ENCODE measurements around the gene CDKL2.

CDKL2 gene

DNA sequence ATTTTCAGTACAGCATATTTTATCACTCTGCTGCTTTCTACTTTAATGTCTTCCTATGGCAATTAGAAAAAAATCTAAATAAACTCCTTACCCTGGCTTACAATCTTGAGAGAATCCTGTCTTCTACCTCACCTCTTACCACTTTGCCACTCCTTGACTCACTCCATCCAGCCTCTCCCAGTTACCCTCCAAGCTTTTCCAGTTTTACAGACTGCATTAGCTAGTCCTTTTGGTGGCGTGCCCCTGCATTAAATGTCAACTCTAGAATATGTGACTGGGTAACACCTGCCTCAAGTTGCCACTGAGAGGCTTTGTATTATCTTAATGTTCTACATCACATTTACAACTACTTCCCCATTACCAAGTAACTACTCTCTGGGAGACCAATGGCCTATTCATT is 7.5 kb upstream of the CDKL2 start:
- no peak for TF ChIP-seq TCF12 (IDR thresholded peaks at IDR 0.05; ENCODE audit: low read depth)
- TF ChIP-seq EGR1 (IDR thresholded peaks at IDR 0.05), result no peak
- no peak for TF ChIP-seq RAD21 (IDR thresholded peaks at IDR 0.05; ENCODE audit: low read depth)
- no peak for TF ChIP-seq EP300 (IDR thresholded peaks at IDR 0.05; ENCODE audit: borderline replicate concordance)
- TF ChIP-seq FOXM1 (IDR thresholded peaks at IDR 0.05; ENCODE audit: borderline replicate concordance, low read depth), result no peak
- TF ChIP-seq YY1 (IDR thresholded peaks at IDR 0.05; ENCODE audit: low read depth), result no peak
- no peak for TF ChIP-seq NFIC (IDR thresholded peaks at IDR 0.05)
- TF ChIP-seq CEBPB (IDR thresholded peaks at IDR 0.05), result no peak

GRCh38 chr4:75637176-75637575 is 6.8 kb upstream of the CDKL2 start:
- TF ChIP-seq CEBPB (IDR thresholded peaks at IDR 0.05) (no peak), TCF12 (IDR thresholded peaks at IDR 0.05; ENCODE audit: low read depth) (no peak), YY1 (IDR thresholded peaks at IDR 0.05; ENCODE audit: low read depth) (no peak), TEAD4 (IDR thresholded peaks at IDR 0.05) (no peak), TAF1 (IDR thresholded peaks at IDR 0.05; ENCODE audit: low read depth) (no peak), CREB1 (IDR thresholded peaks at IDR 0.05; ENCODE audit: low read depth) (no peak), EGR1 (IDR thresholded peaks at IDR 0.05) (no peak), EP300 (IDR thresholded peaks at IDR 0.05; ENCODE audit: borderline replicate concordance) (no peak), FOXM1 (IDR thresholded peaks at IDR 0.05; ENCODE audit: borderline replicate concordance, low read depth) (no peak)
- TF ChIP-seq, protein P1, sequence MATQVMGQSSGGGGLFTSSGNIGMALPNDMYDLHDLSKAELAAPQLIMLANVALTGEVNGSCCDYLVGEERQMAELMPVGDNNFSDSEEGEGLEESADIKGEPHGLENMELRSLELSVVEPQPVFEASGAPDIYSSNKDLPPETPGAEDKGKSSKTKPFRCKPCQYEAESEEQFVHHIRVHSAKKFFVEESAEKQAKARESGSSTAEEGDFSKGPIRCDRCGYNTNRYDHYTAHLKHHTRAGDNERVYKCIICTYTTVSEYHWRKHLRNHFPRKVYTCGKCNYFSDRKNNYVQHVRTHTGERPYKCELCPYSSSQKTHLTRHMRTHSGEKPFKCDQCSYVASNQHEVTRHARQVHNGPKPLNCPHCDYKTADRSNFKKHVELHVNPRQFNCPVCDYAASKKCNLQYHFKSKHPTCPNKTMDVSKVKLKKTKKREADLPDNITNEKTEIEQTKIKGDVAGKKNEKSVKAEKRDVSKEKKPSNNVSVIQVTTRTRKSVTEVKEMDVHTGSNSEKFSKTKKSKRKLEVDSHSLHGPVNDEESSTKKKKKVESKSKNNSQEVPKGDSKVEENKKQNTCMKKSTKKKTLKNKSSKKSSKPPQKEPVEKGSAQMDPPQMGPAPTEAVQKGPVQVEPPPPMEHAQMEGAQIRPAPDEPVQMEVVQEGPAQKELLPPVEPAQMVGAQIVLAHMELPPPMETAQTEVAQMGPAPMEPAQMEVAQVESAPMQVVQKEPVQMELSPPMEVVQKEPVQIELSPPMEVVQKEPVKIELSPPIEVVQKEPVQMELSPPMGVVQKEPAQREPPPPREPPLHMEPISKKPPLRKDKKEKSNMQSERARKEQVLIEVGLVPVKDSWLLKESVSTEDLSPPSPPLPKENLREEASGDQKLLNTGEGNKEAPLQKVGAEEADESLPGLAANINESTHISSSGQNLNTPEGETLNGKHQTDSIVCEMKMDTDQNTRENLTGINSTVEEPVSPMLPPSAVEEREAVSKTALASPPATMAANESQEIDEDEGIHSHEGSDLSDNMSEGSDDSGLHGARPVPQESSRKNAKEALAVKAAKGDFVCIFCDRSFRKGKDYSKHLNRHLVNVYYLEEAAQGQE (IDR thresholded peaks at IDR 0.05; ENCODE audit: low read depth), result no peak

DNA sequence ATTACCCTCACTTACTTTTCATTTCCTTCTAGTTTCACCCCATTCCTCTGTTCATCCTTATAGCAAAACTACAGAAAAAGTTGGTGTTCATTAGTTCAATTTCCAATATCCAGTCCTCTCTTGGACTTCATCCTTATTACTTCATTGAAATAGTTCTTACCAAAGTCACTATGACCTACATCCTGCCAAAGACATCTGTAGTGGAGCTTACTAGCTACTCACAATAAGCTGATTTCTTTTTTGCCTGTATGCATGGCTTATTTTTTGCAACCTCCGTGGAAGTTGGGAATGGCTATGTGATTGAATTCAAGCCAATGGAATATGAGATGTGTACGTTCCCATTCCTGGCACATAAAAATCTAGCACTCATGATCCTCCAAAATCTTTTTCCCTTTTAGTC is 4.6 kb upstream of the CDKL2 start:
- TF ChIP-seq CEBPB (IDR thresholded peaks at IDR 0.05) (no peak), EGR1 (IDR thresholded peaks at IDR 0.05) (no peak)

DNA sequence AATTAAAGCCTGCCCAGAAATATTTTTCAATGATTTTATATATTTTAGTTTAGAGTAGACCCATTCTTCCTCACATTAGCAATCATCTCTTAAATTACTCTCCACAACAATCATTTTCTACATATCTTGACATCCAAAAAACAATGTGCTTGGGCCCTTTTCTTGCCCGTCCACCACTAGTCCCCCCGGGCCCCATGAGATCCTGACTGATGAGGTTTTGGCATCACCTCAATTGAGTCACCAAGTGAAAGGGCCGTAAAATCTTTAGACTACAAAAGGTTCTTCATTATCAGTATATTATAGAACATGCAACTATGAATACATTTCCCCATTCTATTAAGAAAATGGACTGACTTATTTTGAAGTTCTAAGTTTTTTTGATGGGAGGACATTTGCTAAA is 4.0 kb upstream of the CDKL2 start:
- TF ChIP-seq YY1 (IDR thresholded peaks at IDR 0.05; ENCODE audit: low read depth) (no peak), NFIC (IDR thresholded peaks at IDR 0.05) (no peak), ZBTB7A (IDR thresholded peaks at IDR 0.05; ENCODE audit: low read depth) (no peak)

DNA sequence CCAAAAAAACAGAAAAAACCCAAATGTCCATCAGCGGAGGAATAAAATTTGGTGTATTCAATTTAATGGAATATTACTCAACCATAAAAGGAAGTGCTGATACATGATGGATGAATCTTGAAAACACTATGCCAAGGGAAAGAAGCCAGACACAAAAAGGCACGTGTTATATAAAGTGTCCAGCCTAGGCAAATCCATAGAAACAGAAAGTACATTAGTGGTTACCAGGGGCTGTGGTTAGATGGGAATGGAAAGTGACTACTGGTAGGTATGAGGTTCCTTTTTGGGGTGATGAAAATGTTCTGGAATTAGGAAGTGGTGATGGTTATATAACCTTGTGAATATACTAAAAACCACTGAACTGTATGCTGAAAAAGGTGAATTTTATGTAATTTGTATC is 3.5 kb upstream of the CDKL2 start:
- TF ChIP-seq, protein P2, sequence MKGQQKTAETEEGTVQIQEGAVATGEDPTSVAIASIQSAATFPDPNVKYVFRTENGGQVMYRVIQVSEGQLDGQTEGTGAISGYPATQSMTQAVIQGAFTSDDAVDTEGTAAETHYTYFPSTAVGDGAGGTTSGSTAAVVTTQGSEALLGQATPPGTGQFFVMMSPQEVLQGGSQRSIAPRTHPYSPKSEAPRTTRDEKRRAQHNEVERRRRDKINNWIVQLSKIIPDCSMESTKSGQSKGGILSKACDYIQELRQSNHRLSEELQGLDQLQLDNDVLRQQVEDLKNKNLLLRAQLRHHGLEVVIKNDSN (IDR thresholded peaks at IDR 0.05), result no peak
- no peak for TF ChIP-seq CREB1 (IDR thresholded peaks at IDR 0.05; ENCODE audit: low read depth)
- TF ChIP-seq TAF1 (IDR thresholded peaks at IDR 0.05; ENCODE audit: low read depth), result no peak
- no peak for TF ChIP-seq EP300 (IDR thresholded peaks at IDR 0.05; ENCODE audit: borderline replicate concordance)
- TF ChIP-seq YY1 (IDR thresholded peaks at IDR 0.05; ENCODE audit: low read depth), result no peak
- TF ChIP-seq, protein P1 (IDR thresholded peaks at IDR 0.05; ENCODE audit: low read depth), result no peak
- TF ChIP-seq, protein P3, sequence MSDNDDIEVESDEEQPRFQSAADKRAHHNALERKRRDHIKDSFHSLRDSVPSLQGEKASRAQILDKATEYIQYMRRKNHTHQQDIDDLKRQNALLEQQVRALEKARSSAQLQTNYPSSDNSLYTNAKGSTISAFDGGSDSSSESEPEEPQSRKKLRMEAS (IDR thresholded peaks at IDR 0.05), result no peak
- no peak for TF ChIP-seq TEAD4 (IDR thresholded peaks at IDR 0.05)
- no peak for TF ChIP-seq TCF12 (IDR thresholded peaks at IDR 0.05; ENCODE audit: low read depth)
- TF ChIP-seq CEBPB (IDR thresholded peaks at IDR 0.05), result no peak
- no peak for TF ChIP-seq ZBTB7A (IDR thresholded peaks at IDR 0.05; ENCODE audit: low read depth)
- no peak for TF ChIP-seq EGR1 (IDR thresholded peaks at IDR 0.05)
- TF ChIP-seq NFIC (IDR thresholded peaks at IDR 0.05), result no peak
- TF ChIP-seq RAD21 (IDR thresholded peaks at IDR 0.05; ENCODE audit: low read depth), result no peak

DNA sequence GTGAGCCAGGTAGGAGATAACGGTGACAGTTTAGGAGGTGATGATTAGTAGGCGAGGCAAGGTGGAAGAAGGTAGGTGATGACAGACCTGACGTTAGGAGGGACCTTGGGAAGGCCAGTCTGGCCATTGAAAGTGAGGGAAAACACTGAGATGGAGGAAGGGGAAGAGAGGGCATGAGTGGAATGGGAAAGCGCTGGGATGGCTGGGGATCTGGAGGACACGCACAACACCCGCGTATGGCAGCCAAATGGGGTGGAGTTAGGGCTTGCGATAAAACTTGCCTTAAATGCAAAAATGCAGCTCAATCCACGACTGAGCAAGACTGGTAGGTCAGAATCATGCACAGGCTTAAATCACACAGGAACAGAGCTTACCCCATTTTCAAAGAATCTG is 605 bp upstream of the CDKL2 start:
- TF ChIP-seq, protein P3 (IDR thresholded peaks at IDR 0.05), result no peak; the same call in 1 of the 2 replicates
- TF ChIP-seq EGR1 (IDR thresholded peaks at IDR 0.05), result no peak
- TF ChIP-seq YY1 (IDR thresholded peaks at IDR 0.05; ENCODE audit: low read depth), result no peak
- TF ChIP-seq TCF12 (IDR thresholded peaks at IDR 0.05; ENCODE audit: low read depth), result no peak
- TF ChIP-seq, protein P1 (IDR thresholded peaks at IDR 0.05; ENCODE audit: low read depth), result no peak
- TF ChIP-seq EP300 (IDR thresholded peaks at IDR 0.05; ENCODE audit: borderline replicate concordance), result no peak
- TF ChIP-seq TEAD4 (IDR thresholded peaks at IDR 0.05), result no peak
- no peak for TF ChIP-seq RAD21 (IDR thresholded peaks at IDR 0.05; ENCODE audit: low read depth)
- TF ChIP-seq CREB1 (IDR thresholded peaks at IDR 0.05; ENCODE audit: low read depth), result no peak
- TF ChIP-seq CEBPB (IDR thresholded peaks at IDR 0.05), result no peak
- TF ChIP-seq, protein P2 (IDR thresholded peaks at IDR 0.05), result no peak
